GM12878 (cell line): ENCODE results near the gene PEX1. TPM values are rescaled to one million over a fixed set of nuclear protein-coding genes. Genes with fewer than 3 reads are reported as not detected.

Experiments
- ATAC-seq: fragments of 200-7000 bp; cut with Tn5 transposase; 3 replicates; pipeline ENCODE4 v1.9.1; 2020; ENCODE audit warnings: mild to moderate bottlenecking, moderate library complexity
- BruUV-seq: library from RNA; stranded (reverse); fragments of 400-500 nt; replicated peaks from 2 replicates; lab custom pipeline; 2021; lab: Mats Ljungman, UMichigan
- CTCF ChIA-PET: fragments of 300-600 bp; sonication (Branson Sonifier 250); formaldehyde crosslinking; extraction: SDS; loops from one replicate; lab custom pipeline; 2021; ENCODE audit warnings: inconsistent platforms; lab: Yijun Ruan, JAX
- POLR2A ChIA-PET: fragments of 350-600 bp; formaldehyde crosslinking; extraction: SDS; loops from one replicate; lab custom pipeline; 2021; ENCODE audit warnings: inconsistent platforms; lab: Charles Lee
- RAD21 ChIA-PET: fragments of 300-600 bp; sonication (Branson Sonifier 250); formaldehyde crosslinking; loops from one replicate; lab custom pipeline; 2023; ENCODE audit warnings: antibody characterized with exemption; ENCODE audit not compliant: unreplicated experiment; lab: Charles Lee
- SMC1A ChIA-PET: fragments of 300-600 bp; sonication (Branson Sonifier 250); formaldehyde crosslinking; loops from one replicate; lab custom pipeline; 2023; ENCODE audit not compliant: unreplicated experiment, uncharacterized antibody; lab: Charles Lee
- DNase-seq: peaks from one replicate; pipeline ENCODE4 v3.0.0-alpha.2; 2011; ENCODE audit warnings: low read depth, low spot score
- FAIRE-seq: peaks from 3 replicates; lab custom pipeline; 2011; peaks lifted over from hg19 to GRCh38; lab: Jason Lieb, UNC
- H2AFZ ChIP-seq: 2 replicates; pipeline ENCODE4 v1.6.0; 2011; ENCODE audit warnings: low read depth, low read length, control low read depth; ENCODE audit not compliant: control insufficient read depth
- H3K27ac ChIP-seq: 2 replicates; pipeline ENCODE4 v1.5.1; 2011; ENCODE audit warnings: control low read depth; ENCODE audit not compliant: control insufficient read depth, insufficient read depth
- H3K27me3 ChIP-seq, 2 experiments: replicated peaks in 1 of 2; 2 replicates each; pipeline versions ENCODE4 v1.6.0 to v1.6.1; 2011; ENCODE audit warnings: low read length in 1 of 2; ENCODE audit not compliant: control insufficient read depth in 2 of 2, insufficient read depth in 2 of 2
- H3K36me3 ChIP-seq, 2 experiments: 2 replicates each; pipeline ENCODE4 v1.5.1; 2011; ENCODE audit warnings: low read length in 1 of 2; ENCODE audit not compliant: control insufficient read depth in 2 of 2, insufficient read depth in 2 of 2
- H3K4me1 ChIP-seq: 2 replicates; pipeline ENCODE4 v1.6.1; 2011; ENCODE audit warnings: mild to moderate bottlenecking, low read length, moderate library complexity, mixed read lengths; ENCODE audit not compliant: control insufficient read depth, insufficient read depth
- H3K4me2 ChIP-seq: 2 replicates; pipeline ENCODE4 v1.6.0; 2011; ENCODE audit warnings: control low read depth; ENCODE audit not compliant: control insufficient read depth, insufficient read depth
- H3K4me3 ChIP-seq: fragments of 200-600 bp; sonication (generic); 2 replicates; pipeline ENCODE4 v1.5.1; 2016
- H3K79me2 ChIP-seq: 2 replicates; pipeline ENCODE4 v1.6.0; 2011; ENCODE audit warnings: low read length; ENCODE audit not compliant: control insufficient read depth, insufficient read depth
- H3K9ac ChIP-seq: 2 replicates; pipeline ENCODE4 v1.8.0; 2011; ENCODE audit warnings: low read length, control low read depth, mixed read lengths; ENCODE audit not compliant: control insufficient read depth, insufficient read depth
- H3K9me3 ChIP-seq: replicated peaks from 3 replicates; pipeline ENCODE4 v1.5.1; 2011; ENCODE audit warnings: mild to moderate bottlenecking, low read length; ENCODE audit not compliant: control insufficient read depth, insufficient read depth
- H4K20me1 ChIP-seq: 2 replicates; pipeline ENCODE4 v1.6.0; 2011; ENCODE audit not compliant: control insufficient read depth, insufficient read depth
- FOXM1 ChIP-seq: IDR thresholded peaks from 2 replicates; pipeline ENCODE4 v1.6.1; 2012; ENCODE audit warnings: low read depth, mild to moderate bottlenecking, inconsistent platforms, low read length, moderate library complexity
- GABPA ChIP-seq: IDR thresholded peaks from 2 replicates; pipeline ENCODE4 v1.6.1; 2014; ENCODE audit warnings: antibody characterized with exemption, low read depth, mild to moderate bottlenecking, inconsistent platforms
- HDAC2 ChIP-seq: fragments of 200-600 bp; sonication (generic); IDR thresholded peaks from 2 replicates; pipeline ENCODE4 v1.6.1; 2017
- KLF5 ChIP-seq: fragments of 450-650 bp; IDR thresholded peaks from 2 replicates; pipeline ENCODE4 v1.6.1; 2014; ENCODE audit warnings: mild to moderate bottlenecking; ENCODE audit not compliant: partially characterized antibody
- NFIC ChIP-seq: IDR thresholded peaks from 2 replicates; pipeline ENCODE4 v1.6.1; 2012; ENCODE audit warnings: low read depth, mild to moderate bottlenecking, inconsistent platforms, low read length, moderate library complexity
- PAX5 ChIP-seq: IDR thresholded peaks from 2 replicates; pipeline ENCODE4 v1.6.1; 2011; ENCODE audit warnings: low read depth, low read length, borderline replicate concordance
- RAD21 ChIP-seq: IDR thresholded peaks from 2 replicates; pipeline ENCODE4 v1.6.1; 2011; ENCODE audit warnings: mild to moderate bottlenecking, low read depth, low read length, moderate library complexity; ENCODE audit not compliant: insufficient read depth
- SMC3 ChIP-seq: IDR thresholded peaks from 2 replicates; pipeline ENCODE4 v1.6.1; 2011; ENCODE audit warnings: low read length, improper control_type of control experiment, borderline replicate concordance
- SREBF1 ChIP-seq: IDR thresholded peaks from 2 replicates; pipeline ENCODE4 v1.6.1; 2012; ENCODE audit warnings: mild to moderate bottlenecking, low read length
- SRF ChIP-seq, 2 experiments: IDR thresholded peaks; 2 replicates each; pipeline ENCODE4 v1.6.1; 2011; ENCODE audit warnings: low read depth in 2 of 2, low read length in 2 of 2, mild to moderate bottlenecking in 1 of 2, moderate library complexity in 1 of 2
- SUPT20H ChIP-seq: IDR thresholded peaks from 2 replicates; pipeline ENCODE4 v1.6.1; 2011; ENCODE audit warnings: low read depth, mild to moderate bottlenecking, low read length, moderate library complexity, borderline replicate concordance; ENCODE audit not compliant: control insufficient read depth
- WRNIP1 ChIP-seq: IDR thresholded peaks from 2 replicates; pipeline ENCODE4 v1.6.1; 2011; ENCODE audit warnings: low read depth, low read length, improper control_type of control experiment, borderline replicate concordance
- ZBTB11 ChIP-seq: fragments of 450-650 bp; formaldehyde crosslinking; IDR thresholded peaks from 2 replicates; pipeline ENCODE4 v1.5.0; 2022; ENCODE audit warnings: mild to moderate bottlenecking, missing genetic modification characterization
- WGBS: methylation state at CpG from one replicate; pipeline ENCODE4 v1.1.6; 2016; ENCODE audit warnings: low lambda C conversion rate; ENCODE audit not compliant: insufficient replicate concordance, insufficient coverage; ENCODE audit errors: missing lambda C conversion rate; 5-methylcytosine and 5-hydroxymethylcytosine counted together
- in situ Hi-C: fragments of 300-500 bp; cut with MboI; formaldehyde crosslinking; loops from 9 replicates; pipeline ENCODE4 v1.14.3; 2018; ENCODE audit warnings: mixed read lengths
- intact Hi-C: fragments of 100-400 bp; cut with micrococcal nuclease; formaldehyde crosslinking; loops from one replicate; pipeline ENCODE4 v1.14.2; 2022; ENCODE audit not compliant: unreplicated experiment
- polyA plus RNA-seq, 11 experiments: library from polyadenylated mRNA; depleted of rRNA in 4 of 11; unstranded in 6 of 11; stranded (reverse) in 5 of 11; fragments of >200 nt; fragmentation: Nextera tagmentation in 4 of 11; fragmentation: Illumina TruSeq in 1 of 11; extraction: Ambion mirVana in 4 of 11; extraction: Trizol in 1 of 11; gene quantifications; 1 replicate in 1 of 11; 2 replicates in 10 of 11; pipeline versions ENCODE4 v1.2.1 to v1.2.3, GENCODE V29; 2011 to 2016; ENCODE audit warnings: inconsistent platforms in 2 of 11, missing spikeins in 2 of 11, low read depth in 1 of 11
- total RNA-seq, 4 experiments: library from RNA; depleted of rRNA in 3 of 4; stranded (reverse); fragments of >200 nt in 3 of 4; fragmentation: Illumina TruSeq in 1 of 4; extraction: Trizol in 1 of 4; gene quantifications; 2 replicates each; pipeline versions ENCODE4 v1.2.1 to v1.2.3, GENCODE V29; 2013 to 2021
- TF ChIP-seq, protein P1 (sequence below): fragments of 450-650 bp; IDR thresholded peaks from 2 replicates; pipeline ENCODE4 v1.6.1; 2018; ENCODE audit warnings: mild to moderate bottlenecking, low read depth, moderate library complexity; ENCODE audit not compliant: partially characterized antibody
- TF ChIP-seq, protein P2 (sequence below): fragments of 450-650 bp; IDR thresholded peaks from 2 replicates; pipeline ENCODE4 v1.6.1; 2016; ENCODE audit warnings: mild to moderate bottlenecking

Gene PEX1
- total and polyA plus RNA-seq, 10 of the 15 experiments (the other 5 are each of a cell fraction or from before 2014, with no cell fraction given), result 6.7 to 22.9 (median 15.4) TPM

- Histone ChIP-seq H4K20me1 (no peaks in the 10 kb centered on the region), H3K79me2 (peaks cover 17% of the 10 kb centered on the region), H3K4me2 (peak overlapping the region; percentile 59), H3K36me3 (0 out of 4 replicates have a peak, but pooled peaks cover 0 to 5% of the 10 kb centered on the region in 2 experiments), H3K27ac (peak overlapping the region; percentile 95), H3K27me3 (no peaks in the 10 kb centered on the region), H3K9me3 (no peaks in the 10 kb centered on the region), H3K9ac (peak overlapping the region; percentile 97), H2AFZ (peak overlapping the region; percentile 96), H3K4me1 (no peaks in the 10 kb centered on the region), H3K4me3 (peak overlapping the region; percentile 92; the same call in 1 of the 2 replicates)
- no TSS peak for BruUV-seq
- CTCF ChIA-PET, result interaction anchor here (0.6 to 4.6 kb wide), 48 partner anchors 9 to 1850 kb away, joined by 3 to 86 read pairs (median 4); partner anchors contain the start of genes AKAP9, ANKIB1, KRIT1 and LRRD1
- intact Hi-C loops, result loop anchor here (1.0 to 10.0 kb wide), 5 partner anchors 23 to 617 kb away; partner anchors contain the start of genes AKAP9, ANKIB1 and KRIT1
- DNase-seq (peak; percentile 57), ATAC-seq (no peak), FAIRE-seq (peak; percentile 79)
- in situ Hi-C loops, result loop anchor here (5.0 to 25.0 kb wide), 2 partner anchors 615 to 1360 kb away; no protein-coding TSS in a partner anchor
- POLR2A ChIA-PET, result interaction anchor here (0.7 to 2.1 kb wide), 7 partner anchors 11 to 506 kb away, joined by 3 to 5 read pairs (median 3); partner anchors contain the start of genes AKAP9, ANKIB1 and KRIT1
- WGBS, result 53% methylated on average over 21 of the region's 21 CpGs
- RAD21 ChIA-PET, result interaction anchor here (0.6 to 3.1 kb wide), 20 partner anchors 21 to 1406 kb away, joined by 3 to 45 read pairs (median 4); partner anchors contain the start of genes AKAP9, ANKIB1, KRIT1 and MTERF1
- TF ChIP-seq GABPA (no peak), ZBTB11 (CRISPR knock-in tag) (no peak), NFIC (no peak), FOXM1 (0 out of 2 replicates have a peak, but pooled peaks have one; percentile 45), WRNIP1 (0 out of 2 replicates have a peak, but pooled peaks have one; percentile 59), KLF5 (no peak), HDAC2 (no peak), SREBF1 (no peak), SRF (IDR thresholded peaks at IDR 0.05; ENCODE audit: low read depth in 2 of 2, low read length in 2 of 2) (no peak), SUPT20H (no peak), SMC3 (peak; percentile 67; the same call in 1 of the 2 replicates), RAD21 (peak; percentile 91), PAX5 (no peak)
- TF ChIP-seq, protein P1, sequence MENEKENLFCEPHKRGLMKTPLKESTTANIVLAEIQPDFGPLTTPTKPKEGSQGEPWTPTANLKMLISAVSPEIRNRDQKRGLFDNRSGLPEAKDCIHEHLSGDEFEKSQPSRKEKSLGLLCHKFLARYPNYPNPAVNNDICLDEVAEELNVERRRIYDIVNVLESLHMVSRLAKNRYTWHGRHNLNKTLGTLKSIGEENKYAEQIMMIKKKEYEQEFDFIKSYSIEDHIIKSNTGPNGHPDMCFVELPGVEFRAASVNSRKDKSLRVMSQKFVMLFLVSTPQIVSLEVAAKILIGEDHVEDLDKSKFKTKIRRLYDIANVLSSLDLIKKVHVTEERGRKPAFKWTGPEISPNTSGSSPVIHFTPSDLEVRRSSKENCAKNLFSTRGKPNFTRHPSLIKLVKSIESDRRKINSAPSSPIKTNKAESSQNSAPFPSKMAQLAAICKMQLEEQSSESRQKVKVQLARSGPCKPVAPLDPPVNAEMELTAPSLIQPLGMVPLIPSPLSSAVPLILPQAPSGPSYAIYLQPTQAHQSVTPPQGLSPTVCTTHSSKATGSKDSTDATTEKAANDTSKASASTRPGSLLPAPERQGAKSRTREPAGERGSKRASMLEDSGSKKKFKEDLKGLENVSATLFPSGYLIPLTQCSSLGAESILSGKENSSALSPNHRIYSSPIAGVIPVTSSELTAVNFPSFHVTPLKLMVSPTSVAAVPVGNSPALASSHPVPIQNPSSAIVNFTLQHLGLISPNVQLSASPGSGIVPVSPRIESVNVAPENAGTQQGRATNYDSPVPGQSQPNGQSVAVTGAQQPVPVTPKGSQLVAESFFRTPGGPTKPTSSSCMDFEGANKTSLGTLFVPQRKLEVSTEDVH, result peak; percentile 65
- TF ChIP-seq, protein P2, sequence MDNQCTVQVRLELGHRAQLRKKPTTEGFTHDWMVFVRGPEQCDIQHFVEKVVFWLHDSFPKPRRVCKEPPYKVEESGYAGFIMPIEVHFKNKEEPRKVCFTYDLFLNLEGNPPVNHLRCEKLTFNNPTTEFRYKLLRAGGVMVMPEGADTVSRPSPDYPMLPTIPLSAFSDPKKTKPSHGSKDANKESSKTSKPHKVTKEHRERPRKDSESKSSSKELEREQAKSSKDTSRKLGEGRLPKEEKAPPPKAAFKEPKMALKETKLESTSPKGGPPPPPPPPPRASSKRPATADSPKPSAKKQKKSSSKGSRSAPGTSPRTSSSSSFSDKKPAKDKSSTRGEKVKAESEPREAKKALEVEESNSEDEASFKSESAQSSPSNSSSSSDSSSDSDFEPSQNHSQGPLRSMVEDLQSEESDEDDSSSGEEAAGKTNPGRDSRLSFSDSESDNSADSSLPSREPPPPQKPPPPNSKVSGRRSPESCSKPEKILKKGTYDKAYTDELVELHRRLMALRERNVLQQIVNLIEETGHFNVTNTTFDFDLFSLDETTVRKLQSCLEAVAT, result 0 out of 2 replicates have a peak, but pooled peaks have one; percentile 51
- SMC1A ChIA-PET, result interaction anchor here (0.6 to 3.0 kb wide), 20 partner anchors 18 to 1992 kb away, joined by 3 to 22 read pairs (median 4); partner anchors contain the start of genes AKAP9, ANKIB1, CYP51A1 and ERVW-1
Measured at GRCh38 chr7:92446869-92447344, 81.4 kb downstream of the PEX1 start.
